Sigmoid colon (tissue), 7 donors: ENCODE measurements around the gene POGLUT3. TPM values are rescaled to one million over a fixed set of nuclear protein-coding genes. Genes with fewer than 3 reads are reported as not detected.

ENCODE experiments used
- DNase-seq: peaks from one replicate; pipeline ENCODE4 v3.0.0-alpha.2; 2019
- H3K27ac ChIP-seq, 4 donors: fragments of 200-600 bp; sonication (generic); one replicate each; pipeline ENCODE4 v1.5.1; 2016 to 2019; ENCODE audit warnings: mild to moderate bottlenecking in 1 of 4
- H3K27me3 ChIP-seq, 3 donors: fragments of 200-600 bp; sonication (generic); one replicate each; pipeline ENCODE4 v1.5.1; 2019; ENCODE audit warnings: mild to moderate bottlenecking in 1 of 3
- H3K36me3 ChIP-seq, 4 donors: fragments of 200-600 bp; sonication (generic); one replicate each; pipeline ENCODE4 v1.5.1; 2016 to 2019
- H3K4me1 ChIP-seq, 4 donors: fragments of 200-600 bp; sonication (generic); one replicate each; pipeline ENCODE4 v1.5.1; 2017 to 2019
- H3K4me3 ChIP-seq, 4 donors: fragments of 200-600 bp; sonication (generic); one replicate each; pipeline ENCODE4 v1.5.1; 2017 to 2019; ENCODE audit warnings: mild to moderate bottlenecking in 2 of 4, moderate library complexity in 1 of 4
- H3K9me3 ChIP-seq, 4 donors: fragments of 200-600 bp in 3 of 4; sonication (generic) in 3 of 4; one replicate each; pipeline versions ENCODE4 v1.5.1 to v1.6.1; 2013 to 2019
- EP300 ChIP-seq, 4 donors: sonication (generic); formaldehyde crosslinking; IDR thresholded peaks; one replicate each; pipeline ENCODE4 v1.6.1; 2017; ENCODE audit warnings: antibody characterized with exemption in 4 of 4
- POLR2A ChIP-seq, 2 donors: fragments of 450-650 bp; IDR thresholded peaks; one replicate each; pipeline ENCODE4 v1.6.1; 2016; ENCODE audit warnings: antibody characterized with exemption in 2 of 2, mild to moderate bottlenecking in 2 of 2, moderate library complexity in 2 of 2
- POLR2AphosphoS5 ChIP-seq, 4 donors: sonication (generic); formaldehyde crosslinking; IDR thresholded peaks; one replicate each; pipeline ENCODE4 v1.6.1; 2017; ENCODE audit warnings: antibody characterized with exemption in 4 of 4
- WGBS, 2 donors: extraction: QIAGEN DNeasy Blood & Tissue Kit; methylation state at CpG; one replicate each; pipeline ENCODE4 v1.1.7; 2013; 5-methylcytosine and 5-hydroxymethylcytosine counted together
- intact Hi-C: fragments of 100-400 bp; cut with DNase I; formaldehyde crosslinking; loops from one replicate; pipeline ENCODE4 v1.15.1; 2023
- polyA plus RNA-seq, 3 donors: library from polyadenylated mRNA; stranded (reverse); fragments of 200-250 nt; gene quantifications; one replicate each; pipeline ENCODE4 v1.2.3, GENCODE V29; 2013
- total RNA-seq, 4 donors: library from RNA; depleted of rRNA; stranded (reverse); fragments of >200 nt; gene quantifications; one replicate each; pipeline ENCODE4 v1.1.0, GENCODE V29; 2016
- TF ChIP-seq, protein P1 (sequence below), 4 experiments: fragments of 450-650 bp in 3 of 4; fragments of 200-600 bp in 1 of 4; IDR thresholded peaks; one replicate each; pipeline ENCODE4 v1.5.1; 2016 to 2019; ENCODE audit warnings: antibody characterized with exemption in 4 of 4, mild to moderate bottlenecking in 3 of 4, moderate library complexity in 2 of 4
- donor health status: healthy with polysubstance abuse.
- donor health status: Bipolar disorder and iron deficiency.
- donor health status: healthy.

Gene POGLUT3
- total and polyA plus RNA-seq, 7 donors, result 4.4 to 28.5 (median 17.7) TPM

- intact Hi-C loops, result no loop called here
- Histone ChIP-seq H3K27ac (no peak overlapping the region), H3K36me3 (peaks cover 0 to 17% (median 12%) of the 10 kb centered on the region in 4 donors), H3K27me3 (no peaks in the 10 kb centered on the region), H3K4me3 (no peak overlapping the region), H3K9me3 (no peaks in the 10 kb centered on the region), H3K4me1 (peaks cover 0 to 16% (median 7%) of the 10 kb centered on the region in 4 donors)
- no peak for DNase-seq
- TF ChIP-seq POLR2AphosphoS5 (IDR thresholded peaks at IDR 0.05), result no peak
- TF ChIP-seq EP300 (IDR thresholded peaks at IDR 0.05), result no peak
- TF ChIP-seq POLR2A (IDR thresholded peaks at IDR 0.05), result no peak
- TF ChIP-seq, protein P1, sequence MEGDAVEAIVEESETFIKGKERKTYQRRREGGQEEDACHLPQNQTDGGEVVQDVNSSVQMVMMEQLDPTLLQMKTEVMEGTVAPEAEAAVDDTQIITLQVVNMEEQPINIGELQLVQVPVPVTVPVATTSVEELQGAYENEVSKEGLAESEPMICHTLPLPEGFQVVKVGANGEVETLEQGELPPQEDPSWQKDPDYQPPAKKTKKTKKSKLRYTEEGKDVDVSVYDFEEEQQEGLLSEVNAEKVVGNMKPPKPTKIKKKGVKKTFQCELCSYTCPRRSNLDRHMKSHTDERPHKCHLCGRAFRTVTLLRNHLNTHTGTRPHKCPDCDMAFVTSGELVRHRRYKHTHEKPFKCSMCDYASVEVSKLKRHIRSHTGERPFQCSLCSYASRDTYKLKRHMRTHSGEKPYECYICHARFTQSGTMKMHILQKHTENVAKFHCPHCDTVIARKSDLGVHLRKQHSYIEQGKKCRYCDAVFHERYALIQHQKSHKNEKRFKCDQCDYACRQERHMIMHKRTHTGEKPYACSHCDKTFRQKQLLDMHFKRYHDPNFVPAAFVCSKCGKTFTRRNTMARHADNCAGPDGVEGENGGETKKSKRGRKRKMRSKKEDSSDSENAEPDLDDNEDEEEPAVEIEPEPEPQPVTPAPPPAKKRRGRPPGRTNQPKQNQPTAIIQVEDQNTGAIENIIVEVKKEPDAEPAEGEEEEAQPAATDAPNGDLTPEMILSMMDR (IDR thresholded peaks at IDR 0.05), result no peak
- 42 to 70% methylated on average over 6 of the region's 6 CpGs for WGBS, 2 donors
Measured at GRCh38 chr11:108494182-108494581, 4.0 kb downstream of the POGLUT3 start.

- peaks cover 0 to 36% (median 12%) of the 10 kb centered on the region in 4 donors for H3K36me3 ChIP-seq
- intact Hi-C loops, result no loop called here
- no peaks in the 10 kb centered on the region for H3K27me3 ChIP-seq
- H3K4me1 ChIP-seq, result peaks cover 0 to 11% (median 5%) of the 10 kb centered on the region in 4 donors
- H3K27ac ChIP-seq, result no peak overlapping the region
- no peak for DNase-seq
- TF ChIP-seq, protein P1 (IDR thresholded peaks at IDR 0.05), result no peak
- TF ChIP-seq EP300 (IDR thresholded peaks at IDR 0.05) (no peak), POLR2AphosphoS5 (IDR thresholded peaks at IDR 0.05) (no peak), POLR2A (IDR thresholded peaks at IDR 0.05) (no peak)
- no peaks in the 10 kb centered on the region for H3K9me3 ChIP-seq
- WGBS, 2 donors, result 91 to 93% methylated on average over 3 of the region's 3 CpGs
- H3K4me3 ChIP-seq, result no peak overlapping the region
Measured at GRCh38 chr11:108491936-108492335, 6.2 kb downstream of the POGLUT3 start.

GRCh38 chr11:108486828-108487227 lies 11.4 kb downstream of the POGLUT3 start:
- no peaks in the 10 kb centered on the region for H3K27me3 ChIP-seq
- TF ChIP-seq POLR2AphosphoS5 (IDR thresholded peaks at IDR 0.05) (no peak), POLR2A (IDR thresholded peaks at IDR 0.05) (no peak), EP300 (IDR thresholded peaks at IDR 0.05) (no peak)
- TF ChIP-seq, protein P1 (IDR thresholded peaks at IDR 0.05), result no peak
- no peaks in the 10 kb centered on the region for H3K9me3 ChIP-seq
- no peak overlapping the region for H3K27ac ChIP-seq
- H3K36me3 ChIP-seq, result peaks cover 10 to 84% (median 24%) of the 10 kb centered on the region in 4 donors
- DNase-seq, result no peak
- WGBS, 2 donors, result 96 to 97% methylated on average over 3 of the region's 3 CpGs
- no peaks in the 10 kb centered on the region for H3K4me1 ChIP-seq
- no peak overlapping the region for H3K4me3 ChIP-seq
- intact Hi-C loops, result no loop called here

DNA sequence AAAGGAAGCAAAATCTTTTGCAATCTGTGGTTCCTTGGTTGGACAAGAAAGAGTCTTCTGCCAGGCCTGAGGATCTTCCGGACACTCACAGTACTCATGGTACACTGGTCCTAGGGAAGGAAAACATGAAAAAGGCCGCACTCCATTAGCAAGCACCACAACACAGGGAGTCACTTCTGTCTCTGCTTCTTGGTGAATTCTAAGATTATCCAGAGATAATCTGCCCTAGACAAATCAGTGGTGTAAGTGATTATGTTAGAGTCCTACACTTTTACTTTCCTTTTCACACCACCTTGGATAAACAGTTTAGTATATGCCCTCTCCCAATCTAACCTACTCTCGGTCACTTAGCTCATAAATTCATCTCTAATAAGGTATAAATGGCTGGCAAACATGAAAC lies 11.9 kb downstream of the POGLUT3 start:
- no peak overlapping the region for H3K4me3 ChIP-seq
- no peaks in the 10 kb centered on the region for H3K9me3 ChIP-seq
- no peaks in the 10 kb centered on the region for H3K27me3 ChIP-seq
- H3K27ac ChIP-seq, result no peak overlapping the region
- intact Hi-C loops, result no loop called here
- WGBS, 2 donors, result 94 to 98% methylated on average over 3 of the region's 3 CpGs
- TF ChIP-seq POLR2AphosphoS5 (IDR thresholded peaks at IDR 0.05) (no peak), EP300 (IDR thresholded peaks at IDR 0.05) (no peak), POLR2A (IDR thresholded peaks at IDR 0.05) (no peak)
- TF ChIP-seq, protein P1 (IDR thresholded peaks at IDR 0.05), result no peak
- H3K4me1 ChIP-seq, result no peaks in the 10 kb centered on the region
- no peak for DNase-seq
- peaks cover 10 to 89% (median 26%) of the 10 kb centered on the region in 4 donors for H3K36me3 ChIP-seq

GRCh38 chr11:108483163-108483562 lies 15.0 kb downstream of the POGLUT3 start:
- no peaks in the 10 kb centered on the region for H3K27me3 ChIP-seq
- H3K27ac ChIP-seq, result no peak overlapping the region
- H3K4me3 ChIP-seq, result no peak overlapping the region
- H3K9me3 ChIP-seq, result no peaks in the 10 kb centered on the region
- DNase-seq, result no peak
- intact Hi-C loops, result no loop called here
- H3K36me3 ChIP-seq, result peaks cover 10 to 89% (median 18%) of the 10 kb centered on the region in 4 donors
- TF ChIP-seq, protein P1 (IDR thresholded peaks at IDR 0.05), result no peak
- TF ChIP-seq EP300 (IDR thresholded peaks at IDR 0.05) (no peak), POLR2AphosphoS5 (IDR thresholded peaks at IDR 0.05) (no peak), POLR2A (IDR thresholded peaks at IDR 0.05) (no peak)
- no peaks in the 10 kb centered on the region for H3K4me1 ChIP-seq
